Aortic smooth muscle cell (primary cell): ENCODE data around the gene P2RY8. TPM values are rescaled to one million over a fixed set of nuclear protein-coding genes. Genes with fewer than 3 reads are reported as not detected.

ENCODE experiments used
- total RNA-seq: library from RNA; depleted of rRNA; stranded (reverse); fragments of >200 nt; gene quantifications from 2 replicates; pipeline ENCODE4 v1.2.3, GENCODE V29; 2014

Gene P2RY8, protein sequence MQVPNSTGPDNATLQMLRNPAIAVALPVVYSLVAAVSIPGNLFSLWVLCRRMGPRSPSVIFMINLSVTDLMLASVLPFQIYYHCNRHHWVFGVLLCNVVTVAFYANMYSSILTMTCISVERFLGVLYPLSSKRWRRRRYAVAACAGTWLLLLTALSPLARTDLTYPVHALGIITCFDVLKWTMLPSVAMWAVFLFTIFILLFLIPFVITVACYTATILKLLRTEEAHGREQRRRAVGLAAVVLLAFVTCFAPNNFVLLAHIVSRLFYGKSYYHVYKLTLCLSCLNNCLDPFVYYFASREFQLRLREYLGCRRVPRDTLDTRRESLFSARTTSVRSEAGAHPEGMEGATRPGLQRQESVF
- not detected in 2 replicates for total RNA-seq

DNA sequence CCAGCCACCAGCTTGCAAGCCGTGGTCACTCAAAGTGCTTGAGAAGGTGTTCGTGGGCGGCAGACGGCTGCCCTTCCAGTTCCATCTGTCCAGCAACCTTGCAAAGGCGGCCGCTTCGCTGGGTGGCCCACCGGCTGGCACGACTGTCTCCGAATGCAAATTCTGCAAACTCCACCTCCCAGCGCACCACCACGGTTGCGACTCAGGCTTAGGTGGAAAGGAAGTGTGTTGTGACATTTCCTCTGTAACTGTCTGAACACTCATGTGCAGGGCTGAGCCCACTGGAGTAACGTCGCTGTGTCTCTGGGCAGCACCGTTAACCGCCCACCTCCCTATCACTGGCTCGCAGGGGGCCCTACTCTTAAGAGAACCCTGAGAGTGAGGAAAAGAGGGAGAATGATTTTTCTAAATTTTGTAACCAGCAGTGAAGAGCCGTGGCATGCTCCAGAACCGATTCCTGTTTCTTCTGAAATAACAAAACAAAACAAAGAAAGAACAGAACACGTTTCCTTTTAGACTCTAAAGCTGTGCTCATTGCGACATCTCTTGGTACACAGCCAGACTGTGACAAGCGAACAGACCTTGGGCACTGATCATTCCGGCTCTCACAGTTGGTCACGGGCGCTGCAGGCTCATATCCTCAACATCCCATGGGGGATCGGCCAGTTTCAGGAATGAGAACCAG, at the start of gene P2RY8:
Gene P2RY8, minus strand, starts transcription at position 155 of the 685 bp plus-strand sequence. CDS start 70,627 bp downstream, outside the sequence.

DNA sequence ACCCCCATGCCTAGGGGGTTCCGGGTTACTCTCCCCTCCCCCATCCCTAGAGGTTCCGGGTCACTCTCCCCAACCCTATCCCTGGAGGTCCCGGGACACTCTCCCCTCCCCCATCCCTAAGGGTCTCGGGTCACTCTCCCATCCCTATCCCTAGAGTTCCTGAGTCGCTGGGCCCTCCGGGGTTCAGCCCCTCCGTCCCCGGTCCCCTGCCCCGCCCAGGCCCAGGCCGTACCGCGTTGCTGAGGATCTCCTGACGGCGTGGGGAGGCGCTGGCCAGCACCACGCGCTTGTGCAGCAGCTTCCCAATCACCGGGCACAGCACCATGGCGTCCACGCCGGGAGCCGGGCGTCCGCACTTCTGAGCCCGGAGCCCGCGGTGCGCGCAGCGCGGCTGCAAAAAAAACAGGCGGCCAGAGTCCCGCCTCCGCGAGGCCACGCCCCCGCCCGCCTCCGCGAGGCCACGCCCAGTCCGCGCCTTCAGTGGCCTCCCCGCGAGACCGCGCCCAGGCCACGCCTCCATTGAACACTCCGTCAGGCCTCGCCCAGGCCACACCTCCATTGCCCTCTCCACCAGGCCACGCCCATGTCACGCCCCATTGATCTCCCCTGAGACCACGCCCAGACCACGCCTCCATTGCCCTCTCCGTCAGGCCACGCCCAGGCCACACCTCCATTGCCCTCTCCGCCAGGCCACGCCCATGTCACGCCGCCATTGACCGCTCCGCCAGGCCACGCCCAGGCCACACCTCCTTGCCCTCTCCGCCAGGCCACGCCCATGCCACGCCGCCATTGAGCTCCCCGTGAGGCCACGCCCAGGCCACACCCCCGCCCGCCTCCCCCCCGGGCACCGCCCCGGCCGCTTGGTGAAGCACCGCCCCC, 84.2 kb downstream of the P2RY8 start, which contains the start of gene ASMTL:
Gene ASMTL, minus strand, starts transcription at position 394 of the 879 bp plus-strand sequence. Its CDS starts 69 bp downstream, at position 325.

Other genes with a start within 250 kb of the P2RY8 start
- gene IL3RA, start 200.4 kb downstream of the P2RY8 start, total RNA-seq: 0.25 and 0.26 TPM in 2 replicates
- 158 and 168 TPM in 2 replicates for gene SLC25A6, start 145.1 kb downstream of the P2RY8 start, total RNA-seq
- gene ASMTL, start 84.3 kb downstream of the P2RY8 start, total RNA-seq: 9.8 and 11.9 TPM in 2 replicates
- 18.5 and 18.8 TPM in 2 replicates for gene AKAP17A, start 54.4 kb upstream of the P2RY8 start, total RNA-seq
- not detected in 2 replicates for gene ASMT, start 77.9 kb upstream of the P2RY8 start, total RNA-seq